Heart left ventricle (tissue), 13 donors: ENCODE measurements around the gene CRACR2A.

Experiments used
- POLR2A ChIP-seq, 2 donors: fragments of 450-650 bp; IDR thresholded peaks; one replicate each; pipeline ENCODE4 v1.6.1; 2017; ENCODE audit warnings: antibody characterized with exemption in 2 of 2, mild to moderate bottlenecking in 2 of 2, moderate library complexity in 2 of 2
- TF ChIP-seq, protein P1 (sequence below), 12 donors: fragments of 200-600 bp; sonication (generic) in 4 of 12; IDR thresholded peaks; one replicate each; pipeline versions ENCODE4 v1.5.0 to v1.8.0; 2018 to 2022; ENCODE audit warnings: antibody characterized with exemption in 12 of 12, mild to moderate bottlenecking in 5 of 12
- donor health status: ischemic (EF 13 %, LVEDD 7.1; RV severe dilation, severe dysfunction).
- donor health status: DM: no; HTN: yes; CAD: no.
- donor health status: DM: no; HTN: no; CAD: no.
- donor health status: ischemic (EF 25% LVEDD 6.9; RV normal size, moderate dysfunction).
- donor health status: ischemic (EF 25% LVEDD 5.7; RV mildly dilated, moderate dysfunction).
- donor health status: ischemic (EF 35%, LVEDD 5.7; RV mildly dilated, moderate dysfunction).
- donor health status: nonischemic (EF 11% LVEDD 7.7; RV severe dilation, severe dysfunction).
- donor health status: DM: yes; HTN: yes; CAD: no.
- donor health status: PGD.
- donor health status: ischemic (EF 29% LVEDD 5.4; RV normal size, mild dysfunction).
- donor health status: nonischemic (EF 23%, LVEDD 6.1; RV moderate dilation, normal function).

DNA sequence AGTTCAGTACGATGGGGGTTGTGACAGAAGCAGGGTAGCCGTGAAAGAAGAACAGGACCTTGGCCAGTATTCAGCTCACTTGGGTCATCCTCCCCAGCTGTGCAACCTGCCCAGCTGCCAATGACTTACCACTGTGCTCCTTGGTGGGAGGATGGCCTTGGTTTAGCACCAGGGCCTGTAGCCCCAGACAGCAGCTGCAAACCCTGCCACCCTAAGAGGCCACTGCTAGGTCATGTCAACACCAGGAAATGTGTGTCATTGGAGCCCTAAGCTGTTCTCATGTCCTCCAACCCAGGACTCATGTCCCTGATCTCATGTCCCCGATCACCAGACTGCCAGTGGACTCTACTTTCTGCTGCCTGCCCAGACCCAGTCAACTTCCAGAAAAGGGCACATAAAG is 3.0 kb upstream of the CRACR2A start:
- no peak for TF ChIP-seq POLR2A (IDR thresholded peaks at IDR 0.05)
- TF ChIP-seq, protein P1, sequence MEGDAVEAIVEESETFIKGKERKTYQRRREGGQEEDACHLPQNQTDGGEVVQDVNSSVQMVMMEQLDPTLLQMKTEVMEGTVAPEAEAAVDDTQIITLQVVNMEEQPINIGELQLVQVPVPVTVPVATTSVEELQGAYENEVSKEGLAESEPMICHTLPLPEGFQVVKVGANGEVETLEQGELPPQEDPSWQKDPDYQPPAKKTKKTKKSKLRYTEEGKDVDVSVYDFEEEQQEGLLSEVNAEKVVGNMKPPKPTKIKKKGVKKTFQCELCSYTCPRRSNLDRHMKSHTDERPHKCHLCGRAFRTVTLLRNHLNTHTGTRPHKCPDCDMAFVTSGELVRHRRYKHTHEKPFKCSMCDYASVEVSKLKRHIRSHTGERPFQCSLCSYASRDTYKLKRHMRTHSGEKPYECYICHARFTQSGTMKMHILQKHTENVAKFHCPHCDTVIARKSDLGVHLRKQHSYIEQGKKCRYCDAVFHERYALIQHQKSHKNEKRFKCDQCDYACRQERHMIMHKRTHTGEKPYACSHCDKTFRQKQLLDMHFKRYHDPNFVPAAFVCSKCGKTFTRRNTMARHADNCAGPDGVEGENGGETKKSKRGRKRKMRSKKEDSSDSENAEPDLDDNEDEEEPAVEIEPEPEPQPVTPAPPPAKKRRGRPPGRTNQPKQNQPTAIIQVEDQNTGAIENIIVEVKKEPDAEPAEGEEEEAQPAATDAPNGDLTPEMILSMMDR (IDR thresholded peaks at IDR 0.05): no peak
